MM.1S (cell line): ENCODE measurements around the gene SSR2.
A peak's percentile ranks its signal among the peaks of the same experiment; 100 is the strongest.

Experiments
- DNase-seq: peaks from one replicate; pipeline ENCODE4 v3.0.0-alpha.2; 2015
- H2AFZ ChIP-seq: fragments of 300-600 bp; sonication (generic); 2 replicates; pipeline ENCODE4 v1.6.0; 2016; ENCODE audit warnings: antibody characterized with exemption, low read length
- H3F3A ChIP-seq: fragments of 300-600 bp; sonication (generic); 2 replicates; pipeline ENCODE4 v1.6.1; 2016; ENCODE audit warnings: mild to moderate bottlenecking, antibody characterized with exemption, low read length, moderate library complexity, mixed read lengths; ENCODE audit not compliant: insufficient read depth
- H3K27ac ChIP-seq: fragments of 300-600 bp; sonication (generic); 2 replicates; pipeline ENCODE4 v1.5.1; 2016; ENCODE audit warnings: mild to moderate bottlenecking, low read length
- H3K27me3 ChIP-seq: fragments of 300-600 bp; sonication (generic); replicated peaks from 2 replicates; pipeline ENCODE4 v1.6.0; 2016; ENCODE audit warnings: low read length; ENCODE audit not compliant: insufficient read depth
- H3K36me3 ChIP-seq: fragments of 300-600 bp; sonication (generic); replicated peaks from 2 replicates; pipeline ENCODE4 v1.6.1; 2016; ENCODE audit warnings: mild to moderate bottlenecking, low read length, mixed read lengths; ENCODE audit not compliant: insufficient read depth
- H3K4me1 ChIP-seq: fragments of 300-600 bp; sonication (generic); 2 replicates; pipeline ENCODE4 v1.6.1; 2016; ENCODE audit warnings: low read length, mixed read lengths
- H3K4me2 ChIP-seq: fragments of 300-600 bp; sonication (generic); 2 replicates; pipeline ENCODE4 v1.6.0; 2016; ENCODE audit warnings: low read depth, low read length
- H3K4me3 ChIP-seq: fragments of 300-600 bp; sonication (generic); 2 replicates; pipeline ENCODE4 v1.5.1; 2016; ENCODE audit warnings: low read length, mixed read lengths
- H3K79me2 ChIP-seq: fragments of 300-600 bp; sonication (generic); 2 replicates; pipeline ENCODE4 v1.6.1; 2016; ENCODE audit warnings: mixed run types, low read length, mixed read lengths
- H3K9ac ChIP-seq: fragments of 300-600 bp; sonication (generic); 2 replicates; pipeline ENCODE4 v1.6.1; 2016; ENCODE audit warnings: low read length, mixed read lengths
- H3K9me2 ChIP-seq: fragments of 300-600 bp; sonication (generic); replicated peaks from 2 replicates; pipeline ENCODE4 v1.6.1; 2016; ENCODE audit warnings: mild to moderate bottlenecking, low read length, mixed read lengths; ENCODE audit not compliant: insufficient read depth
- H3K9me3 ChIP-seq: fragments of 300-600 bp; sonication (generic); replicated peaks from 2 replicates; pipeline ENCODE4 v1.6.1; 2016; ENCODE audit warnings: mild to moderate bottlenecking, low read length, mixed read lengths; ENCODE audit not compliant: insufficient read depth
- H4K20me1 ChIP-seq: fragments of 300-600 bp; sonication (generic); 2 replicates; pipeline ENCODE4 v1.6.1; 2016; ENCODE audit warnings: mild to moderate bottlenecking, low read length, moderate library complexity, mixed read lengths; ENCODE audit not compliant: insufficient read depth
- CTCF ChIP-seq: fragments of 300-600 bp; sonication (generic); IDR thresholded peaks from 2 replicates; pipeline ENCODE4 v1.5.1; 2016; ENCODE audit warnings: antibody characterized with exemption, low read length, mixed read lengths
- EZH2 ChIP-seq: fragments of 300-600 bp; sonication (generic); optimal IDR thresholded peaks from 2 replicates; pipeline ENCODE3; 2017; ENCODE audit warnings: low read depth, mild to moderate bottlenecking, antibody characterized with exemption, low read length, mixed read lengths
- EZH2phosphoT487 ChIP-seq: fragments of 300-600 bp; sonication (generic); IDR thresholded peaks from 2 replicates; pipeline ENCODE4 v1.6.1; 2018; ENCODE audit warnings: antibody characterized with exemption, low read length

The SSR2 gene

GRCh38 chr1:156053768-156054499, 33.2 kb upstream of the SSR2 start, which contains the start of gene UBQLN4:
Gene UBQLN4 (minus strand): TSS chr1:156053798. CDS start chr1:156053701, 97 bp downstream.
- H3K4me2 ChIP-seq: peak within 1 kb of the TSS; percentile 96
- H3K9ac ChIP-seq: peak within 1 kb of the TSS; percentile 78
- no peaks in the 10 kb centered on the region for H3K9me3 ChIP-seq
- H3F3A ChIP-seq: peaks cover 5% of the 10 kb centered on the region
- H3K27me3 ChIP-seq: no peaks in the 10 kb centered on the region
- peak within 1 kb of the TSS; percentile 75 for H3K27ac ChIP-seq
- no peaks in the 10 kb centered on the region for H3K36me3 ChIP-seq
- peak within 1 kb of the TSS; percentile 91 for H2AFZ ChIP-seq
- H3K4me3 ChIP-seq: peak within 1 kb of the TSS; percentile 88
- H3K9me2 ChIP-seq: no peaks in the 10 kb centered on the region
- peaks cover 38% of the 10 kb centered on the region for H3K79me2 ChIP-seq
- H4K20me1 ChIP-seq: no peaks in the 10 kb centered on the region
- peak; percentile 95 for DNase-seq
- TF ChIP-seq EZH2phosphoT487: no peak
- peak; percentile 61 for TF ChIP-seq CTCF
- H3K4me1 ChIP-seq: peaks cover 11% of the 10 kb centered on the region

GRCh38 chr1:156052862-156053767, 32.4 kb upstream of the SSR2 start:
- peaks cover 38% of the 10 kb centered on the region for H3K79me2 ChIP-seq
- H3K27me3 ChIP-seq: no peaks in the 10 kb centered on the region
- peak overlapping the region; percentile 64 for H3K4me2 ChIP-seq
- peak; percentile 75 for DNase-seq
- H2AFZ ChIP-seq: peak overlapping the region; percentile 67
- H3K4me1 ChIP-seq: peaks cover 11% of the 10 kb centered on the region
- TF ChIP-seq EZH2 (no peak), CTCF (peak; percentile 42)
- no peaks in the 10 kb centered on the region for H3K36me3 ChIP-seq
- peak overlapping the region; percentile 88 for H3K4me3 ChIP-seq
- peaks cover 5% of the 10 kb centered on the region for H3F3A ChIP-seq
- H3K9ac ChIP-seq: peak overlapping the region; percentile 73
- no peaks in the 10 kb centered on the region for H4K20me1 ChIP-seq
- peak overlapping the region; percentile 6; the same call in 1 of the 2 replicates for H3K27ac ChIP-seq
- no peaks in the 10 kb centered on the region for H3K9me3 ChIP-seq
- no peaks in the 10 kb centered on the region for H3K9me2 ChIP-seq

GRCh38 chr1:156051011-156051725, 30.4 kb upstream of the SSR2 start:
- Histone ChIP-seq H3K9me3 (no peaks in the 10 kb centered on the region), H3K27ac (no peak overlapping the region), H3F3A (peaks cover 5% of the 10 kb centered on the region), H3K9ac (no peak overlapping the region), H2AFZ (no peak overlapping the region), H3K4me2 (no peak overlapping the region), H3K4me3 (no peak overlapping the region), H3K9me2 (no peaks in the 10 kb centered on the region), H3K4me1 (peaks cover 11% of the 10 kb centered on the region), H3K27me3 (no peaks in the 10 kb centered on the region), H4K20me1 (no peaks in the 10 kb centered on the region), H3K79me2 (peaks cover 38% of the 10 kb centered on the region), H3K36me3 (no peaks in the 10 kb centered on the region)
- TF ChIP-seq EZH2phosphoT487: no peak
- no peak for TF ChIP-seq EZH2
- no peak for TF ChIP-seq CTCF
- DNase-seq: no peak
